NT2/D1 (cell line): ENCODE results near the gene ALDH9A1.

Experiments
- SUZ12 ChIP-seq: IDR thresholded peaks from 2 replicates; pipeline ENCODE4 v1.6.1; 2011; ENCODE audit not compliant: insufficient read length, insufficient read depth; ENCODE audit errors: extremely low read depth
- YY1 ChIP-seq: IDR thresholded peaks from 2 replicates; pipeline ENCODE4 v1.6.1; 2011; ENCODE audit not compliant: insufficient read length, insufficient read depth

DNA sequence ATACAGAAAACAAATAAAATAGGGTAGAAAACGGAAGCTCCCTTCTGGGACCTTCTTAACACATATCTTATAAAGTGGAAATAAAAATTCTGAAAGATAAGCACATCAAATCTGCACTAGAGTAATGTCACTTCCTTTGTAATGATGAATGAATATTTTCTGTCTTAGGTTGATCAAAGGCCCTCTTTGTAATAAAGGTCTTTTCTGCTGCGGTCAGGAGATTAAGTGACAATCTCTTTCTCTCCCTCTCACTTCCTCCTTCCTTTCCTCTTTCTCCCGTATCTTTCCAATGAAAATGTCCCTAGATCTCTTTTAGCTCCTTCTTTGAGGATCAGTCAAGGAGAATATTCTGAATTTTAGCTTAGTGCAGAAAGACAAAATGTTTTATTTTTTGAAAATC is 36.5 kb upstream of the ALDH9A1 start:
- TF ChIP-seq SUZ12 = no peak
- no peak for TF ChIP-seq YY1
